Karpas-422 (cell line): ENCODE results near the gene LSM4. TPM values are rescaled to one million over a fixed set of nuclear protein-coding genes. Genes with fewer than 3 reads are reported as not detected.
A peak's percentile ranks its signal among the peaks of the same experiment; 100 is the strongest.
"Not testable (repeated sequence)": the region's sequence is repeated elsewhere in the genome, so short reads cannot be mapped to it uniquely, and the experiment has no call there.

ENCODE experiments used
- DNase-seq: peaks from one replicate; pipeline ENCODE4 v3.0.0-alpha.2; 2015
- H2AFZ ChIP-seq: fragments of 200-600 bp; sonication (generic); 2 replicates; pipeline ENCODE4 v1.6.1; 2014; ENCODE audit warnings: antibody characterized with exemption, low read length, mixed read lengths
- H3K27ac ChIP-seq: fragments of 200-600 bp; sonication (generic); 2 replicates; pipeline ENCODE4 v1.5.1; 2014; ENCODE audit warnings: mild to moderate bottlenecking, low read length, moderate library complexity
- H3K27me3 ChIP-seq: fragments of 200-600 bp; sonication (generic); 2 replicates; pipeline ENCODE4 v1.6.1; 2014; ENCODE audit warnings: low read length, mixed read lengths
- H3K36me3 ChIP-seq: fragments of 200-600 bp; sonication (generic); 2 replicates; pipeline ENCODE4 v1.6.1; 2014; ENCODE audit warnings: low read length, mixed read lengths; ENCODE audit not compliant: insufficient read depth
- H3K4me1 ChIP-seq: fragments of 200-600 bp; sonication (generic); 2 replicates; pipeline ENCODE4 v1.6.1; 2014; ENCODE audit warnings: mild to moderate bottlenecking, low read length, mixed read lengths
- H3K4me2 ChIP-seq: fragments of 200-600 bp; sonication (generic); 2 replicates; pipeline ENCODE4 v1.6.1; 2014; ENCODE audit warnings: low read length, low read depth, mild to moderate bottlenecking; ENCODE audit not compliant: poor library complexity, severe bottlenecking
- H3K4me3 ChIP-seq: fragments of 200-600 bp; sonication (generic); 2 replicates; pipeline ENCODE4 v1.5.1; 2014; ENCODE audit warnings: mild to moderate bottlenecking, antibody characterized with exemption, low read length, mixed read lengths
- H3K79me2 ChIP-seq: fragments of 200-600 bp; sonication (generic); 2 replicates; pipeline ENCODE4 v1.6.1; 2014; ENCODE audit warnings: mild to moderate bottlenecking, low read length, mixed read lengths
- H3K9ac ChIP-seq: fragments of 200-600 bp; sonication (generic); 2 replicates; pipeline ENCODE4 v1.6.0; 2014; ENCODE audit warnings: low read length
- H3K9me2 ChIP-seq: fragments of 200-600 bp; sonication (generic), shearing (Covaris generic); replicated peaks from 2 replicates; pipeline ENCODE4 v1.6.0; 2014; ENCODE audit warnings: mild to moderate bottlenecking, low read length, moderate library complexity; ENCODE audit not compliant: insufficient read depth
- H3K9me3 ChIP-seq: fragments of 300-700, 200-600 bp; sonication (generic); 2 replicates; pipeline ENCODE4 v1.6.1; 2014; ENCODE audit warnings: low read length, mixed read lengths
- H4K20me1 ChIP-seq: fragments of 200-600 bp; sonication (generic); 2 replicates; pipeline ENCODE4 v1.6.1; 2014; ENCODE audit warnings: mild to moderate bottlenecking, antibody characterized with exemption, low read length, low read depth; ENCODE audit not compliant: insufficient read depth
- total RNA-seq: library from RNA; depleted of rRNA; stranded (reverse); fragments of >200 nt; shearing (Covaris generic); gene quantifications from 2 replicates; pipeline ENCODE4 v1.2.3, GENCODE V29; 2014; ENCODE audit warnings: low replicate concordance

The LSM4 gene
- total RNA-seq, 1 experiment from 2014 or later: 198 TPM

DNA sequence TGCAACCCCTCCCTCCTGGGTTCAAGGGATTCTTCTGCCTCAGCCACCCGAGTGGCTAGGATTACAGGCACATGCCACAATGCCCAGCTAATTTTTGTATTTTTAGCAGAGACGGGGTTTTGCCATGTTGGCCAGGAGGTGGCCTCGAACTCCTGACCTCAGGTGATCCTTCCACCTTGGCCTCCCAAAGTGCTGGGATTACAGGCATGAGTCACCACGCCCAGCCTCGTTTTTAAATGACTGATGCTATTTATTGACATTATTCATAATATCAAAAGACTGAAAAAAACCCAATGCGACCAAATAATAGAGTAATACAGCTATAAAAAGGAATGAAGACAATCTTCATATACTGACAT is 1.5 kb upstream of the LSM4 start:
- not testable (repeated sequence) for H4K20me1 ChIP-seq, DNase-seq, H3K9me2 ChIP-seq, H2AFZ ChIP-seq, H3K36me3 ChIP-seq, H3K27ac ChIP-seq, H3K27me3 ChIP-seq, H3K9me3 ChIP-seq, H3K4me3 ChIP-seq, H3K4me2 ChIP-seq
- 0 out of 2 replicates have a peak overlapping the region, but pooled peaks have one; percentile 73 for H3K9ac ChIP-seq
- peaks cover 25% of the 10 kb centered on the region for H3K4me1 ChIP-seq
- peaks cover 34% of the 10 kb centered on the region for H3K79me2 ChIP-seq

DNA sequence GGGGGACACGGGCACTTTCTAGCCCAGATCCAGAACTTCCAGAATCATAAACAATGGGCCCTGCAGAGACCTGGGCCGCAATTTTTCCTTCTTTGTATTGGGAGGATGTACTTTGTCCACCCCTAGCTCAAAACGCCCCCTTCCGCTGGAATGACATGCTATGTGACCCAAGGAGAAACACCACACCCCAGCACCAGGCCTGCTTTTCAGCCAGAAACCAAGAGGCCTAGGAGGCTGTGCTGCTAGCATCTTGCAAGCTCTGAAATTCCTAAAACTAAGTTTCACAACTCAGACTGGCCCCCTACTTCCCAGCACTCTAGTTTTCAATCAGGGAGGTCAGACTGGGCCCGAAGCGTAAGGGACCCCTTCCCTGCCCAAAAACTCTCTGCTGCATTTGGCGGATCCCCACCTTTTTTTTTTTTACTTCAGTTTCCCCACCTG is 538 bp downstream of the LSM4 start:
- Histone ChIP-seq H3K4me3 (peak overlapping the region; percentile 91), H3K27me3 (no peaks in the 10 kb centered on the region), H3K9me3 (no peaks in the 10 kb centered on the region), H3K9me2 (no peaks in the 10 kb centered on the region), H3K27ac (peak overlapping the region; percentile 80), H4K20me1 (no peaks in the 10 kb centered on the region), H2AFZ (no peak overlapping the region), H3K79me2 (peaks cover 34% of the 10 kb centered on the region), H3K4me1 (peaks cover 19% of the 10 kb centered on the region), H3K9ac (peak overlapping the region; percentile 95), H3K4me2 (peak overlapping the region; percentile 93), H3K36me3 (no peaks in the 10 kb centered on the region)
- DNase-seq: peak; percentile 84

DNA sequence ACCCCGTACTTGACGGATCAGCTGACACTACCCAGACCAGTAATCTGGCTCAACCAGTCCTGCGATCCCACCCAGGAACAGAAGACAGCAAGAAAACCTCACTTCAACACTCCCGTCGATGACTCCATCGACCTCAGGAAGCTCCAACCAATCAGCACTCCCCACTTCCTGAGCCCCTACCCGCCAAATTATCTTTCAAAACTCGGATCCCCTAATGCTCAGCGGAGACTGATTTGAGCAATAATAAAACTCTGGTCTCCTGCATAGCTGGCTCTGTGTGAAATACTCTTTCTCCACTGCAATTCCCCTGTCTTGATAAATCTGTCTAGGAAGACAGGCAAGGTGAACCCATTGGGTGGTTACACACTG is 1.2 kb downstream of the LSM4 start:
- H3K79me2 ChIP-seq: peaks cover 34% of the 10 kb centered on the region
- H3K9ac ChIP-seq: peak overlapping the region; percentile 95
- H4K20me1 ChIP-seq: no peaks in the 10 kb centered on the region
- peaks cover 20% of the 10 kb centered on the region for H3K4me1 ChIP-seq
- no peak overlapping the region for H2AFZ ChIP-seq
- peak overlapping the region; percentile 80 for H3K27ac ChIP-seq
- no peaks in the 10 kb centered on the region for H3K27me3 ChIP-seq
- no peaks in the 10 kb centered on the region for H3K9me2 ChIP-seq
- DNase-seq: no peak
- peak overlapping the region; percentile 91 for H3K4me3 ChIP-seq
- H3K9me3 ChIP-seq: no peaks in the 10 kb centered on the region
- H3K36me3 ChIP-seq: no peaks in the 10 kb centered on the region
- H3K4me2 ChIP-seq: peak overlapping the region; percentile 93

DNA sequence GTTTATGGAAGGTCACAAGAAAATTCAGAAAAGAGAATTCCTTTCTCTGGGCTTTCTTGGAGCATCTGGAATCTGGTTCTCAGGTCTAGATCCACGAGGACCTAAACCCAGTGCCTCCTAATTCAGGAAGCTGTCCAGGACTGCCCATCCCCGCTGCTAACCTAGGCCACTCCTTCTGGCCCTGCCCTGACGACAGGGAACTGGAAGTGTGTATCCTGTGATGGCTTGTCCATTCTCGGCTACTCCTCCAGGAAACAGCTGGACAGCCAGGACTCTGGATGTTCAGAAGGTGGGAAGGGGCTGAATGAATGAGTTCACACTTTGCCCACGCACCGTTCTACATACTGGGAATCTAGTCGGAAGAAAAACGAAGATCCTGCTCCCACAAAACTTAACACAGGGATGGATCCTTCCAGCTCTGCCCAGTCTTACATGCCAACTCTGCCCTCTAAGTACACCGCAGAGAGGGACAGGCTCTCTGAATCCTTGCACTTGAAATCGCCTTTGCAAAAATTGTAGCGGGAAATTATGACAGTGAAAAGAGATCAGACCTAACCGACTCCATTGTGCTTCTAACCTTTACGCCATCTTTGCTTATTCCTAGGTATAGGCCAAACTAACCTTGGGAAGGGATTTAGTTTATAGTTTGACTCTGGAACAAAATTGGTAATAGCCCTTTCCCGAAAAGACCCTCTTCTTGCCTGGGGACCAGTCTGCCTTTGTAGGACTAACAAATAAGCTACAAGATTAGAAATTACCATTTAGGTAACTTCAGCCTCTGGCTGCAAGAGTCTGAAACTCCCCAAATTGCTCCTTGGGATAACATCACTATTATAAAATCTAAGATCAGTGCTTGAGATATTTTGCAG is 1.8 kb downstream of the LSM4 start:
- 0 out of 2 replicates have a peak overlapping the region, but pooled peaks have one; percentile 80 for H3K27ac ChIP-seq
- H3K27me3 ChIP-seq: no peaks in the 10 kb centered on the region
- H3K79me2 ChIP-seq: peaks cover 37% of the 10 kb centered on the region
- peak overlapping the region; percentile 91 for H3K4me3 ChIP-seq
- no peak overlapping the region for H2AFZ ChIP-seq
- no peaks in the 10 kb centered on the region for H4K20me1 ChIP-seq
- no peak for DNase-seq
- H3K9me2 ChIP-seq: no peaks in the 10 kb centered on the region
- peaks cover 26% of the 10 kb centered on the region for H3K4me1 ChIP-seq
- H3K4me2 ChIP-seq: peak overlapping the region; percentile 93
- no peaks in the 10 kb centered on the region for H3K9me3 ChIP-seq
- H3K36me3 ChIP-seq: no peaks in the 10 kb centered on the region
- H3K9ac ChIP-seq: peak overlapping the region; percentile 95

DNA sequence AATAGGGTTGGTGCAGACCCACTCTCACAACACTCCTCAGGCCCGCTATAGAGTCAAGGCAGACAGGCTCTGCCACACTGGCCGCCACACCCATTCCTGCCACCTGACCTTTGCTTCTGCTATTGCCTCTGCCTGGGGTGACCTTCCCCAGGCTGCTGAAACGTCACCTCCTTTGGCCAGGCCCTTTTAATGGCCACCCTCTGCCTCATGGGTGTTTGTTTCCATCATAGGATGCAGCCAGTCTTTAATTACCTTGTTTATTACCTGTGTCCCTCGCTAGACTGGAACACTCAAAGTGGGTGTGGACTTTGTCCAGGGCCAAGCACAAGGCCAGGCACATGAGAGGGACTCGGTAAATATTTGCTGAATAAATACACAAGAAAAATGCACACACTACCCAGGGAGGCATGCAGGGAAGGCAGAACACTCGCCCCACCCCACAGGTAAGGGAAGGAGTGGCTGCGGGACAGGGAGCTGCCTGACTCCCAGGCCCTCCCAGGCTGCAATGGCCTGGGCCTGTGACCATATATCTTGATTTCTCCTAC is 3.2 kb downstream of the LSM4 start:
- Histone ChIP-seq H2AFZ (no peak overlapping the region), H3K27me3 (no peaks in the 10 kb centered on the region), H3K9me3 (no peaks in the 10 kb centered on the region), H3K79me2 (peaks cover 37% of the 10 kb centered on the region), H3K9me2 (no peaks in the 10 kb centered on the region), H3K36me3 (no peaks in the 10 kb centered on the region), H3K4me1 (peaks cover 27% of the 10 kb centered on the region), H3K4me2 (no peak overlapping the region), H4K20me1 (no peaks in the 10 kb centered on the region), H3K4me3 (no peak overlapping the region), H3K27ac (no peak overlapping the region), H3K9ac (no peak overlapping the region)
- no peak for DNase-seq

DNA sequence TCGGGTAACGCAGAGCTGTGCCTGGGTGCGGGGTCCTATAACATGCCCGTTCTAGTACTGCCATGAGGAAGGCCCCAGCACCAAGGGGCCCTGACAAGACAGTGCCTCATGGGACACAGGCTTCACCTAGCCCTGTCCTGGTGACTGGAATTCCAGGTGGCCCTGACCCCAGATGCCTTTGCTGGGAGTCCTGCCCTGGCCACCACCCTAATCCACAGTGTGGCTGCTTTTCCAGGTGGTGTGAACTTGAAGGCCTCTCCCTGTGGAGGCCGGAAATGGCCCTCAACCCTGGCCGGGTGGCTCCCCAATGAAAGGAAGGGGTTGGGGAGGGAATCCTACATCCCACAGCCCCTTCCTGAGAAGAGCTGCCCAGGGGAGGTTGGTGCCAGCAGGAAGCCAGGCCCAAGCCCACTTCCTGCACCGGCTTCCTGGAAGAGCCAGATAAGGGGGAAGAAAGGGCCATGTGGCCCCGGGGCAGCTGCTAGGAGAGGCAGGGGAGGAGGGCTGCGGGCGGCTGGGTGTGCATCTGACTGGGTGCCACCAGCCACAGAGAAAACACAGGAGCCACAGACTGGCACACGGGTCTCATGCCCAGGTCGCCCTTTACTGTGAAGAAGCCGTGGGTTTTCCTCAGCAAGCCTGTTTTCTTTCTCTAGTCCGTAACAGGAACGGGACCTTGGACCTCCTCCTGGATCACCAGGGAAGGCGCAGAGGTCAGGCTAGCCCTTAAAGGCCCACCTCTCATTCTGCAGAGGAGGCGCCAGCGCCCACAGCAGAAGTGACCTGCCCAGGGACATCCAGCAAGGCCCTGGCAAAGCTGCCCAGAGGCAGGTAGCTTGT is 4.7 kb downstream of the LSM4 start:
- no peaks in the 10 kb centered on the region for H3K9me3 ChIP-seq
- H3K4me2 ChIP-seq: no peak overlapping the region
- no peak overlapping the region for H3K9ac ChIP-seq

DNA sequence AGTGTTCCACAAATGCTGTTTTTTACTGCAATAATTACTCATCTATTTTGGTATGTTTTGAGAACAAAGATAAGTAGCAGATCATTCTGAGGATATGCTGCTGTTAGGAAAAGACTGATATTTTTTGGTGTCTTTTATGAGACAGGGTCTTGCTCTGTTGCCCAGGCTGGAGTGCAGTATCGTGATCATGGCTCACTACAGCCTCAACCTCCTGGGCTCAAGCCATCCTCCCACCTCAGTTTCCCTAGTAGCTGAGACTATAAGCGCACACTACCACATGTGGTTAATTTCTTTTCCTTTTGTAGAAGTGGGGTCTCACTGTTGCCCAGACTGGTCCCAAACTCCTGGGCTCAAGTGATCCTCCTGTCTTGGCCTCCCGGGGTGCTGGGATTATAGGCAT is 9.5 kb downstream of the LSM4 start:
- Histone ChIP-seq H4K20me1 (no peaks in the 10 kb centered on the region), H3K27me3 (no peaks in the 10 kb centered on the region), H3K36me3 (no peaks in the 10 kb centered on the region), H3K9ac (no peak overlapping the region), H3K27ac (no peak overlapping the region), H2AFZ (no peak overlapping the region), H3K4me2 (no peak overlapping the region), H3K4me1 (peaks cover 8% of the 10 kb centered on the region), H3K9me3 (no peaks in the 10 kb centered on the region), H3K9me2 (no peaks in the 10 kb centered on the region), H3K79me2 (0 out of 2 replicates have a peak, but pooled peaks cover 3% of the 10 kb centered on the region), H3K4me3 (no peak overlapping the region)
- no peak for DNase-seq

More for the DNA sequence above, 4.7 kb downstream of the LSM4 start:
- peaks cover 37% of the 10 kb centered on the region for H3K79me2 ChIP-seq
- H3K27me3 ChIP-seq: no peaks in the 10 kb centered on the region
- H3K36me3 ChIP-seq: no peaks in the 10 kb centered on the region
- no peak overlapping the region for H2AFZ ChIP-seq
- no peaks in the 10 kb centered on the region for H3K9me2 ChIP-seq
- no peak overlapping the region for H3K27ac ChIP-seq
- H3K4me1 ChIP-seq: peaks cover 20% of the 10 kb centered on the region
- H3K4me3 ChIP-seq: no peak overlapping the region
- no peaks in the 10 kb centered on the region for H4K20me1 ChIP-seq
- no peak for DNase-seq

DNA sequence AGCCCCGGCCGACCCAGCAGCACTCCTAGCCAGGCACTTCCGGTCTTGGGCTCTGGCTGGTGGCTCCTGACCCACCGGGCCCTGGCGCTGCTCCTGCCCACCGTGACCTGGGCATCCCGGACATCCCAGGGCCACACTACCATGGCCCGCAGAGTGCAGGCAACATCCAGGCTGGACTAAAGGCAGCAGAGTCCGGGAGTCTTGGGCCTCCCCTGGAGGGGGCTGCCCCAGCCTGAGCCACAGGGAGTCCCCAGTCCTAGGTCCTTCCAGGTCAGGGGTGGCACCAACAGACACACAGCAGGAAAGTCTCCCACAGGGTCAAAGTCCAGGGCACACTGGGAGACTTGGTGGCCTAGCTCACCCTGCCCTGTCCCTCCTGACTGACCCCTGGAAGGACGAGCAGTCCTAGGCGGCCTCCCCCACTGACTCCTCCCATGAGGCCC is 10.8 kb downstream of the LSM4 start:
- Histone ChIP-seq H3K9me2 (no peaks in the 10 kb centered on the region), H4K20me1 (no peaks in the 10 kb centered on the region), H3K4me2 (no peak overlapping the region), H3K27me3 (no peaks in the 10 kb centered on the region), H3K79me2 (0 out of 2 replicates have a peak, but pooled peaks cover 3% of the 10 kb centered on the region), H2AFZ (no peak overlapping the region), H3K4me1 (peaks cover 19% of the 10 kb centered on the region), H3K36me3 (no peaks in the 10 kb centered on the region), H3K27ac (no peak overlapping the region), H3K9ac (no peak overlapping the region), H3K4me3 (no peak overlapping the region), H3K9me3 (no peaks in the 10 kb centered on the region)
- DNase-seq: no peak
